ENCODE data around the gene ATP9B. TPM values are rescaled to one million over a fixed set of nuclear protein-coding genes. Genes with fewer than 3 reads are reported as not detected.

The ATP9B gene
- total and polyA plus RNA-seq, 10 donors = 7.5 to 58.4 (median 42.7) TPM

GRCh38 chr18:79248495-79249060 is 179.4 kb downstream of the ATP9B start:
- Histone ChIP-seq H3K27ac (no peak overlapping the region), H3K9me3 (no peaks in the 10 kb centered on the region), H3K36me3 (peaks cover 0 to 8% (median 2%) of the 10 kb centered on the region in 6 donors), H3K27me3 (replicated peaks in 1 of 7) (no peaks in the 10 kb centered on the region), H3K4me3 (no peak overlapping the region), H3K4me1 (peaks cover 0 to 9% (median 7%) of the 10 kb centered on the region in 6 donors)
- no peak for TF ChIP-seq POLR2AphosphoS5 (IDR thresholded peaks at IDR 0.05)
- TF ChIP-seq POLR2A (IDR thresholded peaks at IDR 0.05) = no peak
- TF ChIP-seq CTCF (IDR thresholded peaks at IDR 0.05 in 8 of 11, conservative IDR thresholded peaks at IDR 0.05 in 3 of 11) = no peak
- WGBS, 5 donors = 86 to 94% (median 94%) methylated on average over 9 of the region's 9 CpGs
- intact Hi-C loops (cut with DNase I; ENCODE audit: low total_unique reads) = loop anchor here (10.0 kb wide), 1 partner anchor 374 kb away; no protein-coding TSS in a partner anchor
- DNase-seq = no peak

GRCh38 chr18:79250301-79250981 is 181.2 kb downstream of the ATP9B start:
- intact Hi-C loops (cut with DNase I; ENCODE audit: low total_unique reads) = no loop called here
- 94 to 96% (median 95%) methylated on average over 12 of the region's 12 CpGs for WGBS, 5 donors
- Histone ChIP-seq H3K36me3 (peaks cover 0 to 27% (median 5%) of the 10 kb centered on the region in 6 donors), H3K4me3 (no peak overlapping the region), H3K9me3 (no peaks in the 10 kb centered on the region), H3K27ac (no peak overlapping the region), H3K27me3 (replicated peaks in 1 of 7) (no peaks in the 10 kb centered on the region), H3K4me1 (peaks cover 0 to 9% (median 7%) of the 10 kb centered on the region in 6 donors)
- no peak for DNase-seq
- TF ChIP-seq POLR2AphosphoS5 (IDR thresholded peaks at IDR 0.05) (no peak), POLR2A (IDR thresholded peaks at IDR 0.05) (no peak)

GRCh38 chr18:79251021-79251420 is 181.8 kb downstream of the ATP9B start:
- Histone ChIP-seq H3K4me1 (peaks cover 0 to 9% (median 7%) of the 10 kb centered on the region in 6 donors), H3K27ac (no peak overlapping the region), H3K27me3 (replicated peaks in 1 of 7) (no peaks in the 10 kb centered on the region), H3K4me3 (no peak overlapping the region), H3K36me3 (peaks cover 0 to 32% (median 5%) of the 10 kb centered on the region in 6 donors), H3K9me3 (no peaks in the 10 kb centered on the region)
- no peak for DNase-seq
- 84 to 94% (median 85%) methylated on average over 9 of the region's 9 CpGs for WGBS, 5 donors
- TF ChIP-seq POLR2AphosphoS5 (IDR thresholded peaks at IDR 0.05) = no peak
- no peak for TF ChIP-seq POLR2A (IDR thresholded peaks at IDR 0.05)
- TF ChIP-seq CTCF (IDR thresholded peaks at IDR 0.05 in 8 of 11, conservative IDR thresholded peaks at IDR 0.05 in 3 of 11) = no peak
- intact Hi-C loops (cut with DNase I; ENCODE audit: low total_unique reads) = no loop called here

GRCh38 chr18:79252904-79253633 is 183.9 kb downstream of the ATP9B start:
- intact Hi-C loops (cut with DNase I; ENCODE audit: low total_unique reads) = no loop called here
- DNase-seq = no peak
- Histone ChIP-seq H3K9me3 (no peaks in the 10 kb centered on the region), H3K4me1 (peaks cover 0 to under 1% (median 0%) of the 10 kb centered on the region in 6 donors), H3K27ac (no peak overlapping the region), H3K4me3 (no peak overlapping the region), H3K36me3 (peaks cover 0 to 45% (median 5%) of the 10 kb centered on the region in 6 donors), H3K27me3 (replicated peaks in 1 of 7) (no peaks in the 10 kb centered on the region)
- TF ChIP-seq POLR2AphosphoS5 (IDR thresholded peaks at IDR 0.05) (no peak), CTCF (IDR thresholded peaks at IDR 0.05 in 8 of 11, conservative IDR thresholded peaks at IDR 0.05 in 3 of 11) (no peak), POLR2A (IDR thresholded peaks at IDR 0.05) (no peak)
- 84 to 97% (median 94%) methylated on average over 20 of the region's 20 CpGs for WGBS, 5 donors

Measured in spleen (tissue), 11 donors.